GM20000 (cell line): ENCODE measurements around the gene FCN3.

Source experiments
- DNase-seq: peaks from one replicate; pipeline ENCODE4 v3.0.0; 2012; ENCODE audit warnings: low spot score
- CTCF ChIP-seq: IDR thresholded peaks from 2 replicates; pipeline ENCODE4 v1.5.1; 2012; ENCODE audit warnings: mild to moderate bottlenecking, control low read depth; ENCODE audit errors: extremely low read depth, missing control alignments

The FCN3 gene

DNA sequence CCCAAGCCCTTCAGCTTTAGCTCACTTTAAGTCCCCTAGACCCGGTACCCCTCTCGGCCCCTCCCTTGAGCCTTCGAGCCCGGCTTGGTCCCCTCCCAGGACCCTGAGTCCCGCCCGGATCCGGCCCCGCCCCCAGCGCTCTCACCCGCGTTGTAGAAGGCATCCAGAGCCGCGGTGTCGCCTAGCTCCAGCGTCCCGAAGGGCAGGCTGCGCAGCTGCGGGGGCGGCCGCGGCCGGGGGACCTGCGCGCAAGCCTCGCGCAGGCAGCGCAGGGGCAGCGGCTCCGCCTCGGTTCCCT, 8.6 kb downstream of the FCN3 start:
- peak; percentile 81 for DNase-seq
- no peak for TF ChIP-seq CTCF

DNA sequence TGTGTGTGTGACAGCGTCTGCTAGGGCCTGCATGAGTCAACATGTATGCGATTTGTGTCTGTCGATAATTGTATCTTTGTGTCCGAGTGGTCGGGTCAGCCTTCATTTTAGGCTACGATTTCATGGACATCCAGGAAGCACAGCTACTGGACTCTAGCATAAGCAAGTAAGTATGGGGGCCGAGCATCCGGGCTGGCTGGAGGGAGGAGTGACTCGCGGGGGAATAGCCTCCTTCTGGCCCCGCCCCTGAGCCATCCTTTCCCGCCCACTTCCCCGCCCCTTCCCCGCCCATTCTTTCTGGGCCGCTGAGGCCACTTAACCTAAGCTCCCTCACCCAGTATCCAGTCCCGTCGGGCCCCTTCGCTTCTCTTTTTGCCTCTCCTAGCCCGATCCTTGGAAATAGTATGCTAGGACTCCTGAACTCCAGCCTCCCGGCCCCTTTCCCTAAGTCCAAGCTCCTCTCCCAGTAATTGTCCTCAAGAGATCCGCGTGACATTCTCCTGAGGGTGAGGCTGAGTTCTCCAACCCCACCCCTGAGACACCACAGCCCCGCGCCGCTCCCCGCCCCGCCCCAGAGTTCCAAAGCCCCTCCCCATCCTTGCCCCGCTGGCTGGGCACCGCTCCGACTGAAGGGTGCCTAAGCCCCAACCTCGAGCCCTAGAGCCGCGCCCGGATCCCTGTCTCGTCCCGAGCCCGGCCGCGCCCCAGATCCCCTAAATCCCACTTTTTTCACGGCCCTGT, 9.1 kb downstream of the FCN3 start:
- DNase-seq: peak; percentile 98
- TF ChIP-seq CTCF: no peak

DNA sequence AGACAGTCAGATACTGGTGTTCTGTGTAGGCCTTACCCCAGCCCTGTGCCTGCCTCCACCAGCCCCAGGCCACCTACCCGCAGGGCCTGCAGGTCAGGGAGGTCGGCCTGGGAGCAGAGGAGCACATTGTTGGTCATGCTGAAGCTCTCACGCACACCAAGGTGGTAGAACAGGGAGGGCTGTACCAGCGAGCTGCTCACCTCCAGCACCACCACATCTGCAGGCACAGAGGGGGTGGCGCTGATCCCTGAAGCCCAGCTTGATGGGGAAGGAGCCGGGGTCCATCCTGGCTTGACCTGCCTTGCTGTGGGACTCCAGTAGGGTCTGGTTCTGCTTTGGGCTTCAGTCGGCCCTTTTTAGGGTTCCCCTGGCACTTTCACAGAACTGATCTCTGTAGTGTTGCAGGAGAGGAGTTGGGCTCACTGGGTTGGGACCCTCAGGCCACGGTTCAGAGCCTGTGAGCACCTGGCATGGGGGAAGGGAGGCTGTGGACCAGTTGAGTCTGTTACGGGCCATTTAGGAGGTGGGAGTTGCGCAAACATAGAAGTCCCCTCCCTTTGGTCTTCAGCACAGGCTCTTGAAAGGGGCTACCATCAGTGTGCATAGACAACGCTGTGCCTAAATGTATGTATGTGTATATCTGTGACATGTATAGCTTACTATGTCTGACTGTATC, 9.8 kb downstream of the FCN3 start:
- no peak for TF ChIP-seq CTCF
- no peak for DNase-seq

DNA sequence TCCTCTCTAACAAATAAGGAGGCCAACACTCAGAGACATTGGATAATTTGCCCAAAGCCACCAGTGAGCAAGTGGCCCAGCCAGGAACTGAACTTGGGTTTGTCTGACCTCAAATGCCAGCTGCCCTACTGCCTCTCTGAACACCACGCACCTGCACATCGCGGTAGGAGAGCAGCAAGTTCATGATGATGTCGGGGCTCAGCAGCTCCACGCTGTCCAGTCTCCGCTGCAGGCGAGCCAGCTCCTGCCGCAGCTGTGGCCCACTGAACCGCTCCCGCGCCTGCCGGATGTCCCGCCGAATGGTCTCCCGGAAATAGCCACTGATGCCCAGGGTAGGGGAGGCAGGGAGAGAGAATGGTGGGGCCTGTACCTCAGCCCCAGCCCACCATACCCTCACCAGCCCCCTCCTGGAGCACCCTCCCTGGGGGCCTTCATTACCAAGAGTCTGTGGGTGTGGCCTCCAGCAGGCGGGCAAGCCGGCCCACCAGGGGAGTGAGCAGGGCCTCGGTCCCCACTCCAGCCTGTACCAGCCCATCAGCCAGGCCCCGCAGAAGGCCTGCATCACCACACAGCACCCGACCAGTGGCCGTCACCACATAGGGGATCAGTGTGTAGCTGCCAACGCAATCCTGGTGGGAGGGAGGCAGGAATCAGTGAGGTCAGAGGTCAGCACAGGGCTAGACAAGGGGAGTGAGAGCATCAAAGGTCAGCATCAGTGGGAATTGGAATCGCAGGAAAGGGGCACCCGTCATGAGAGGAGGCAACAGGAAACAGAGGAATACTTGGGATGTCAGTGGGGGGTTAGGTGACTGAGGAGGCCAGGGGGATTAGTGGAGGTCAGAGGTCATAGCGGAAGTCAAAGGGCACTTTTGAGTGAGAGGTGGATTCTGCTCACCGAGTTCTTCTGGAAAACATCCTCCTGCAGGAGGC, 10.6 kb downstream of the FCN3 start:
- DNase-seq: no peak
- TF ChIP-seq CTCF: no peak

- TF ChIP-seq CTCF: no peak
- no peak for DNase-seq
Observed at GRCh38 chr1:27361553-27361952, 13.1 kb downstream of the FCN3 start.

DNA sequence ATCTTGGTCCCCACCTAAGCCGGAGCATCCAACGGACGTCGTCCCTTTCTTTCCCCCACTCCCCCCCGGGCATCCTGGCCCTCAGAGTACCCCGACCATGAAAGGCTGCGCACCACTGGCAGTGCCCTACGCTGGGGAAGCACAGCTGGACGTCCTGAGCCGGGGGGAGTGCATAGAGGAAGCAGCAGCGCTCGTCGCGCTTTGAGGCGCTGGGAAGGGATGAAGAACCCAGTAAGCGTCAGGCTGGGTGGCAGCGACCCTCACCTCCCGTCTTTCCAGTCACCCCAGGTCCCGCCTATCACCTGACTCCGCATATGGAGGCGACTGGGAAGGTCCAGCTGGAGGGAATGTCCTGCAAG, 13.6 kb downstream of the FCN3 start:
- no peak for TF ChIP-seq CTCF

More for the DNA sequence above, 13.6 kb downstream of the FCN3 start:
- DNase-seq: no peak
